Suprapubic skin (tissue), 4 donors: Measurements from ENCODE around the gene PKP2. TPM values are rescaled to one million over a fixed set of nuclear protein-coding genes. Genes with fewer than 3 reads are reported as not detected.

Source experiments
- DNase-seq, 2 donors: peaks; one replicate each; pipeline ENCODE4 v3.0.0-alpha.2; 2019; ENCODE audit warnings: low spot score in 2 of 2
- H3K27ac ChIP-seq: fragments of 200-600 bp; sonication (generic); one replicate; pipeline ENCODE4 v1.5.1; 2019
- H3K27me3 ChIP-seq: fragments of 200-600 bp; sonication (generic); one replicate; pipeline ENCODE4 v1.5.1; 2019
- H3K36me3 ChIP-seq: fragments of 200-600 bp; sonication (generic); one replicate; pipeline ENCODE4 v1.5.1; 2019
- H3K4me1 ChIP-seq: fragments of 200-600 bp; sonication (generic); one replicate; pipeline ENCODE4 v1.5.1; 2019
- H3K4me3 ChIP-seq: fragments of 200-600 bp; sonication (generic); one replicate; pipeline ENCODE4 v1.5.1; 2019; ENCODE audit warnings: mild to moderate bottlenecking
- H3K9me3 ChIP-seq: fragments of 200-600 bp; sonication (generic); one replicate; pipeline ENCODE4 v1.5.1; 2019
- CTCF ChIP-seq, 2 donors: fragments of 200-600 bp in 1 of 2; fragments of 450-650 bp in 1 of 2; sonication (generic) in 1 of 2; IDR thresholded peaks; one replicate each; pipeline ENCODE4 v1.5.1; 2016 to 2019; ENCODE audit warnings: antibody characterized with exemption in 2 of 2, mild to moderate bottlenecking in 1 of 2, moderate library complexity in 1 of 2
- EP300 ChIP-seq: sonication (generic); formaldehyde crosslinking; IDR thresholded peaks from one replicate; pipeline ENCODE4 v1.6.1; 2017; ENCODE audit warnings: antibody characterized with exemption
- POLR2A ChIP-seq, 2 donors: fragments of 450-650 bp; IDR thresholded peaks; one replicate each; pipeline ENCODE4 v1.6.1; 2017; ENCODE audit warnings: antibody characterized with exemption in 2 of 2, mild to moderate bottlenecking in 2 of 2, moderate library complexity in 2 of 2
- POLR2AphosphoS5 ChIP-seq, 3 donors: sonication (generic); formaldehyde crosslinking; IDR thresholded peaks; one replicate each; pipeline ENCODE4 v1.6.1; 2017; ENCODE audit warnings: antibody characterized with exemption in 3 of 3
- WGBS: methylation state at CpG from one replicate; pipeline ENCODE4 v1.1.5; 2018; 5-methylcytosine and 5-hydroxymethylcytosine counted together
- total RNA-seq, 4 donors: library from RNA; depleted of rRNA; stranded (reverse); fragments of >200 nt; gene quantifications; one replicate each; pipeline ENCODE4 v1.1.0, GENCODE V29; 2016

PKP2 gene
- 10 to 100 TPM in 1 of 4 donors, 1 to 10 TPM in 3; 5.4 to 16.3 (median 6.0) TPM for total RNA-seq

DNA sequence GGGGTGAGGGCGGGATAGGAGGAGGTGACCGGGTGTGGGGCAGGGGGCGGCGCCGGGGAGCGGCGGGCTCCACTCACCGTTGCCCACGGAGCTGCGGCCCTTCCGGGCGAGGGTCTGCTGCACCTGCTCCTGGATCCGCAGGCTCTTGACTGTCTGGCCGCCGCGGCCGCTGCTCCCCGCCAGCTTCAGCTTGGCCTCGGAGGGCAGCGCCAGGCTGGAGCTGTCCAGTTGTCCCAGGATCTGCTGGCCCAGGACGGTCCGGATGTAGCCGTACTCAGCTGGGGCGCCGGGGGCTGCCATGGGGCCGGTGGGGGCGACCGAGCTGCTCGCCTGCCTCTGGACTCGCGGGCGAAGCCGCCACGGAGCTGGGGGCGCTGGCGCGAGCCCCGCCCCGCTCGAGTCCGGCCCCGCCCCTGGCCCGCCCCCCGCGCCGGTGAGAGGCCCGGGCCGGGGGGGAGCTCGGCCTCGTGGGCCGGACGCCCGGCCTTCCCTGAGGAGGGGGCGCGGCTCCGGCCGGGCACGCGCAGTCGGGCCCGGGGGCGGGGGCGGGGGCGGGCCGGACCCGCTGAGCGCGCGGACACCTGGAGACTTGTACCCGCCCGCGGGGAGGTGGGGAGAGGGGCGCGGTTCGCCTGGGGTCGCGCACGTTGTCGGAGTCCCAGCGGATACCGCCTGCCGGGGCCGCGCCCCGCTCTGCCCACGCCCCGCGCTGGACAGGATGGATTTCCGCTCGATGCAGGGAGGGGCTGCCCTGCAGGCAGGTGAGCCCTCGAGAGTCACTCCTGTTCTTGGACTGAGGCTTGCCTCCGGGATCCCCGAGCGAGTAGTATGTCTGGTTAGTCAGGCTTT is at the start of gene PKP2:
Gene PKP2 (minus strand): TSS at position 346 of the 849 bp plus-strand sequence. CDS start 46 bp downstream, at position 300.
- Histone ChIP-seq H3K27ac (peak within 1 kb of the TSS; percentile 76), H3K9me3 (no peaks in the 10 kb centered on the region), H3K4me1 (peaks cover 43% of the 10 kb centered on the region), H3K36me3 (no peaks in the 10 kb centered on the region), H3K4me3 (peak within 1 kb of the TSS; percentile 77), H3K27me3 (no peaks in the 10 kb centered on the region)
- peak in 1 of 2 donors; percentile 72 for DNase-seq
- TF ChIP-seq POLR2A (IDR thresholded peaks at IDR 0.05) (no peak), POLR2AphosphoS5 (IDR thresholded peaks at IDR 0.05) (no peak), EP300 (no peak), CTCF (IDR thresholded peaks at IDR 0.05) (no peak)
- WGBS = 2% methylated on average over 12 of the region's 94 CpGs

DNA sequence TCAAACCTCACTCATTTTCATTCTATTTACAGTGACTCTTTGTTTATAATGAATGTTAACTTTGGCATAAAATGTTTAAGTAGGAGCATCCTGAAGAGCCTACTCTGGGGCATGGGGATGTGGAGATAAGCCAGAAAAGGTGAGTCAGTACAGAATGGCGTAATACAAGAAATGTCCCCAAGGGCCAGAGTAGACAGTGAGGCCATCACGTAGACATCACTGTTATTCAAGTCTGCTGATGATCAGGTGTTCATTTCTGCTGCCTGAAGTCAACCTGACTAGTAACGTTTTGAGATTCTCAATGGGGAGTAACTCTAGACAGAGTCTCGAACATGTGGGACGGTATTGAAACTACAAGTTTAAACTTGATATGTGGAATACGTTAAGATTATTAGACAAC is 47.6 kb upstream of the PKP2 start:
- WGBS = 47% methylated on average over 6 of the region's 6 CpGs
- TF ChIP-seq POLR2A (IDR thresholded peaks at IDR 0.05) (no peak), EP300 (no peak), CTCF (IDR thresholded peaks at IDR 0.05) (no peak)
- H3K9me3 ChIP-seq = no peaks in the 10 kb centered on the region

DNA sequence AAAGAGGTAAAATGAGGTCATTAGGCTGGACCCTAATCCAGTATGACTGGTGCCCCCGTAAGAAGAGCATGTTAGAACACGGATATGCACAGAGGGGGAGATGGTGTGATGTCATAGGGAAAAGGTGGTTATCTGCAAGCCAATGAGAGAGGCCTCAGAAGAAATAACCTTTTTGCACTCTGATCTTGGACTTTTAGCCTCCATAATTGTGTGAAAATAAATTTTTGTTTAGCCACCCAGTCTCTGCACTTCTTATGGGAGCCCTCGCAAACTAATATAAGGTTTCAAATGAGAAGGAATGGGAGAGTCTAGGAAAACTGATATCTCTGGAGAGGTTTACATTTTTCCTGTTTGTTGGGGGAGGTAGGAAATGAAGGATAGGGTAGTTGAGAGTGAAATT is 43.2 kb upstream of the PKP2 start:
- TF ChIP-seq POLR2AphosphoS5 (IDR thresholded peaks at IDR 0.05) = no peak
- no peak for TF ChIP-seq POLR2A (IDR thresholded peaks at IDR 0.05)
- no peak for TF ChIP-seq EP300
- no peak for TF ChIP-seq CTCF (IDR thresholded peaks at IDR 0.05)
- DNase-seq = no peak
- Histone ChIP-seq H3K27ac (no peak overlapping the region), H3K27me3 (no peaks in the 10 kb centered on the region), H3K9me3 (no peaks in the 10 kb centered on the region), H3K4me3 (no peak overlapping the region), H3K4me1 (no peaks in the 10 kb centered on the region), H3K36me3 (no peaks in the 10 kb centered on the region)
- WGBS = 76% methylated on average over 3 of the region's 3 CpGs

More for the DNA sequence above, 47.6 kb upstream of the PKP2 start:
- no peaks in the 10 kb centered on the region for H3K36me3 ChIP-seq
- H3K27ac ChIP-seq = no peak overlapping the region
- DNase-seq = no peak
- H3K4me1 ChIP-seq = no peaks in the 10 kb centered on the region
- no peak overlapping the region for H3K4me3 ChIP-seq
- no peaks in the 10 kb centered on the region for H3K27me3 ChIP-seq

- Histone ChIP-seq H3K36me3 (no peaks in the 10 kb centered on the region), H3K27me3 (no peaks in the 10 kb centered on the region), H3K4me1 (no peaks in the 10 kb centered on the region), H3K9me3 (no peaks in the 10 kb centered on the region), H3K27ac (no peak overlapping the region), H3K4me3 (no peak overlapping the region)
- 86% methylated on average over 4 of the region's 4 CpGs for WGBS
- TF ChIP-seq CTCF (IDR thresholded peaks at IDR 0.05) = no peak
- no peak for DNase-seq
Measured at GRCh38 chr12:32926963-32927362, 30.4 kb upstream of the PKP2 start.

DNA sequence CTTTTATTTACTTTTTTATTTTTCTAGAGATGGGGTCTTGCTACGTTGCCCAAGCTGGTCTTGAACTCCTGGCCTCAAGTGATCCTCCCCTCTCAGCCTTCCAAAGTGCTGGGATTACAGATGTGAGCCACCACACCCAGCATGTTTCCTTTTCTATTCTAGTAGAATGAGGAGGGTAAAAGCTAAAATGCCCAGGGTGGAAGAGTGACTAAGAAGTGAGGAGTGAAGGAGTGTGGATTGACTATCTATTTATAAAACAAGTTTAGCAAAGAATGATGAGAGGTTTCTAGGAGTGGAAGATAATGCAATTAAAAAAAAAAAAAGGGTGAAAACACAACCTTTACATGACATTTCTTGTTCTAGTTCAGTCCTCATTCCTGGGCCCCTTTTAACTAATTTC is 29.8 kb upstream of the PKP2 start:
- TF ChIP-seq EP300 = no peak
- TF ChIP-seq POLR2AphosphoS5 (IDR thresholded peaks at IDR 0.05) = no peak
- TF ChIP-seq POLR2A (IDR thresholded peaks at IDR 0.05) = no peak
- TF ChIP-seq CTCF (IDR thresholded peaks at IDR 0.05) = no peak
- WGBS = 78% methylated on average over 1 of the region's 1 CpG
- H3K36me3 ChIP-seq = no peaks in the 10 kb centered on the region
- H3K27ac ChIP-seq = no peak overlapping the region
- no peak for DNase-seq
- no peaks in the 10 kb centered on the region for H3K9me3 ChIP-seq
- no peak overlapping the region for H3K4me3 ChIP-seq
- H3K27me3 ChIP-seq = no peaks in the 10 kb centered on the region
- H3K4me1 ChIP-seq = no peaks in the 10 kb centered on the region
